ENCODE results near the gene SMIM7.

The SMIM7 gene

DNA sequence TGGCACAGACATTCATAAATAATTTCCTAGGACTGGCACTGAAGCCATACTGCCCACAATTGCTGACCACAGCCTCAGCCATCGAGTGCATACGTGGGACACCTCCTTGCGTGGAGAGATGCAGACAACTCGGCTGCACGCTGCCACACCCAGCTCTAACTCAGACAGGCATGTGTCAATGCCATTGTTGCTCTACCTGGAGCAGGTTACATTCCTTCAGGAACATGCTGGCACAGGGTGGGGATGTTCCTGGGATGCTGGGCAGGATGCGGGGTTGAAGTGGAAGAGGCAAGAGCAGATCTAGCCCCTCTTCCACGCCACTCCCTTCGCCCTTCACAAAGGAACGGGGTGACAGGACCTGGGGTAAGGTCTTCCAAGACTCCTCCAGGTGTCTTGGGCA lies 63.5 kb downstream of the SMIM7 start:
- in situ Hi-C loops (cut with MboI; ENCODE audit: low sequenced_read_pairs): no loop called here
